ENCODE results near the gene BCAS3. TPM values are rescaled to one million over a fixed set of nuclear protein-coding genes. Genes with fewer than 3 reads are reported as not detected.

BCAS3 gene
- total and polyA plus RNA-seq, 11 donors: 4.5 to 23.5 (median 17.9) TPM

GRCh38 chr17:61253937-61254574 is 576.4 kb downstream of the BCAS3 start:
- Histone ChIP-seq H3K4me3 (no peak overlapping the region), H3K36me3 (no peaks in the 10 kb centered on the region), H3K9me3 (no peaks in the 10 kb centered on the region), H3K27ac (peak overlapping the region in 8 of 12 donors; percentile 24 to 85 (median 73)), H3K4me1 (peaks cover 0 to 43% (median 23%) of the 10 kb centered on the region in 12 donors), H3K27me3 (no peaks in the 10 kb centered on the region)
- WGBS, 4 donors: 86 to 96% (median 93%) methylated on average over 10 of the region's 10 CpGs
- no peak for TF ChIP-seq POLR2A (IDR thresholded peaks at IDR 0.05)
- no peak for TF ChIP-seq CTCF (IDR thresholded peaks at IDR 0.05)
- no peak for DNase-seq
- intact Hi-C loops (cut with DNase I): loop anchor here in 5 of 10 donors (5.0 to 10.0 kb wide), 7 partner anchors 47 to 249 kb away; partner anchors contain the start of gene TBX2 (in 2 of the 5)
- ATAC-seq: no peak

GRCh38 chr17:61254904-61255303 is 577.3 kb downstream of the BCAS3 start:
- no peak overlapping the region for H3K4me3 ChIP-seq
- TF ChIP-seq POLR2A (IDR thresholded peaks at IDR 0.05) (no peak), CTCF (IDR thresholded peaks at IDR 0.05) (no peak)
- peak overlapping the region in 3 of 12 donors; percentile 4 to 81 (median 38) for H3K27ac ChIP-seq
- DNase-seq (no peak), ATAC-seq (no peak)
- intact Hi-C loops (cut with DNase I): loop anchor here in 5 of 10 donors (5.0 to 10.0 kb wide), 7 partner anchors 48 to 250 kb away; partner anchors contain the start of gene TBX2 (in 2 of the 5)
- no peaks in the 10 kb centered on the region for H3K9me3 ChIP-seq
- 64 to 82% (median 73%) methylated on average over 1 of the region's 1 CpG for WGBS, 4 donors
- H3K4me1 ChIP-seq: peaks cover 0 to 46% (median 27%) of the 10 kb centered on the region in 12 donors
- H3K27me3 ChIP-seq: no peaks in the 10 kb centered on the region
- H3K36me3 ChIP-seq: no peaks in the 10 kb centered on the region

DNA sequence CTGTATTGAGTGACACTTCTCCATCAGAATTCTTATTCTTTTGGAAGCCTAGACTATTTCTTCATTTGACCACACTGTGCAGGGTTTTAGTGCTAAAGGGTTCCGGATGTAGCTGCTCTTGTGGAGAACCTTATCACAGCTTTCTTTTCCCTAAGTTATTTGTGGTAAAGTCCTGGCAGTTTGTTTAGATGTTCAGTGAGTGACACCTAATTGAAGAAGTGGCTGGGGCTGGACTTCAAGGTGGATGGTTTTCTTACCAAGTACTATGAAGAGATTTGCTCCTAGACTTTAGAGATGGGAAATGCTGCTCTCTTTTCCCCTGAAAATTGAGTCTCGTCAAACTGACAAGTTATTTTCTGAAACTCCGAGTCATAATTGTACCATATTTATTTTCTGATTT is 578.0 kb downstream of the BCAS3 start:
- Histone ChIP-seq H3K27ac (peak overlapping the region in 2 of 12 donors; percentile 4 to 81), H3K4me1 (peaks cover 0 to 46% (median 30%) of the 10 kb centered on the region in 12 donors), H3K9me3 (no peaks in the 10 kb centered on the region), H3K27me3 (no peaks in the 10 kb centered on the region), H3K36me3 (no peaks in the 10 kb centered on the region), H3K4me3 (no peak overlapping the region)
- intact Hi-C loops (cut with DNase I): loop anchor here in 2 of 10 donors (10.0 kb wide), 3 partner anchors 69 to 251 kb away; partner anchors contain the start of gene TBX2 (in 1 of the 2)
- ATAC-seq: no peak
- WGBS, 4 donors: 86 to 93% (median 89%) methylated on average over 3 of the region's 3 CpGs
- no peak for TF ChIP-seq CTCF (IDR thresholded peaks at IDR 0.05)
- no peak for TF ChIP-seq POLR2A (IDR thresholded peaks at IDR 0.05)
- DNase-seq: no peak

GRCh38 chr17:61259360-61259759 is 581.7 kb downstream of the BCAS3 start:
- Histone ChIP-seq H3K4me3 (no peak overlapping the region), H3K36me3 (no peaks in the 10 kb centered on the region), H3K27me3 (no peaks in the 10 kb centered on the region), H3K27ac (peak overlapping the region; percentile 30 to 83 (median 62)), H3K4me1 (peaks cover 0 to 30% (median 16%) of the 10 kb centered on the region in 12 donors), H3K9me3 (no peaks in the 10 kb centered on the region)
- intact Hi-C loops (cut with DNase I): loop anchor here in 2 of 10 donors (10.0 kb wide), 3 partner anchors 65 to 255 kb away; partner anchors contain the start of gene TBX2 (in 1 of the 2)
- TF ChIP-seq CTCF (IDR thresholded peaks at IDR 0.05): no peak
- no peak for TF ChIP-seq POLR2A (IDR thresholded peaks at IDR 0.05)
- ATAC-seq (no peak), DNase-seq (no peak)
- WGBS, 4 donors: 53 to 79% (median 65%) methylated on average over 3 of the region's 3 CpGs

All from heart left ventricle (tissue), 16 donors.